T-cell (primary cell): Measurements from ENCODE around the gene FSD1. TPM values are rescaled to one million over a fixed set of nuclear protein-coding genes. Genes with fewer than 3 reads are reported as not detected.
A peak's percentile ranks its signal among the peaks of the same experiment; 100 is the strongest.

Experiments
- ATAC-seq, 4 experiments: fragments of 200-7000 bp in 3 of 4; fragments of 150-1000 bp in 1 of 4; cut with Tn5 transposase; replicated peaks in 1 of 4; 1 replicate in 3 of 4; 2 replicates in 1 of 4; pipeline ENCODE4 v1.10.0; 2021; ENCODE audit warnings: moderate library complexity in 3 of 4, mild to moderate bottlenecking in 2 of 4, moderate number of reproducible peaks in 1 of 4
- CTCF ChIA-PET, 2 donors: fragments of 300-600 bp; sonication (Branson Sonifier 250); formaldehyde crosslinking; loops; one replicate each; lab custom pipeline; 2022; ENCODE audit warnings: antibody characterized with exemption in 2 of 2; lab: Charles Lee
- POLR2A ChIA-PET, 2 donors: fragments of 300-600 bp; sonication (Branson Sonifier 250); formaldehyde crosslinking; loops; one replicate each; lab custom pipeline; 2022; ENCODE audit warnings: antibody characterized with exemption in 2 of 2; lab: Charles Lee
- DNase-seq, 35 experiments: peaks; one replicate each; pipeline versions ENCODE4 v3.0.0 to v3.0.0-alpha.2; 2013 to 2023
- H3K27ac ChIP-seq: one replicate; pipeline ENCODE4 v1.5.1; 2013; ENCODE audit warnings: low read length
- H3K27me3 ChIP-seq, 2 experiments: replicated peaks in 1 of 2; 1 replicate in 1 of 2; 2 replicates in 1 of 2; pipeline versions ENCODE4 v1.6.1 to v1.7.0; 2013; ENCODE audit warnings: low read length in 1 of 2, mixed read lengths in 1 of 2; ENCODE audit not compliant: control insufficient read depth in 2 of 2, insufficient read depth in 2 of 2; ENCODE audit errors: extremely low read depth in 1 of 2
- H3K36me3 ChIP-seq, 2 donors: 1 replicate in 1 of 2; 2 replicates in 1 of 2; pipeline versions ENCODE4 v1.6.1 to v1.7.0; 2013; ENCODE audit warnings: low read length in 1 of 2; ENCODE audit not compliant: control insufficient read depth in 2 of 2, insufficient read depth in 1 of 2; ENCODE audit errors: extremely low read depth in 1 of 2
- H3K4me1 ChIP-seq, 2 experiments: 1 replicate in 1 of 2; 2 replicates in 1 of 2; pipeline versions ENCODE4 v1.6.1 to v1.7.0; 2013; ENCODE audit warnings: low read length in 2 of 2, mixed read lengths in 1 of 2; ENCODE audit not compliant: insufficient read depth in 2 of 2, control insufficient read depth in 1 of 2; ENCODE audit errors: extremely low read depth in 1 of 2
- H3K4me3 ChIP-seq, 2 donors: 1 replicate in 1 of 2; 2 replicates in 1 of 2; pipeline versions ENCODE4 v1.5.1 to v1.7.0; 2013; ENCODE audit warnings: mild to moderate bottlenecking in 2 of 2, low read length in 1 of 2, moderate library complexity in 1 of 2; ENCODE audit not compliant: control insufficient read depth in 1 of 2; ENCODE audit errors: extremely low read depth in 1 of 2
- H3K9me3 ChIP-seq: 2 replicates; pipeline ENCODE4 v1.7.0; 2013
- H3K27ac Mint-ChIP-seq, 2 donors: one replicate each; pipeline ENCODE4 v1.8.0; 2020 to 2021; ENCODE audit warnings: mild to moderate bottlenecking in 2 of 2, mixed read lengths in 2 of 2
- H3K27me3 Mint-ChIP-seq, 2 donors: one replicate each; pipeline ENCODE4 v1.8.0; 2021 to 2022; ENCODE audit warnings: mixed read lengths in 2 of 2
- H3K36me3 Mint-ChIP-seq: one replicate; pipeline ENCODE4 v1.8.0; 2021; ENCODE audit warnings: mixed read lengths
- H3K4me1 Mint-ChIP-seq, 3 donors: one replicate each; pipeline ENCODE4 v1.8.0; 2020 to 2022; ENCODE audit warnings: mixed read lengths in 3 of 3, mild to moderate bottlenecking in 1 of 3
- H3K4me3 Mint-ChIP-seq, 3 donors: one replicate each; pipeline ENCODE4 v1.8.0; 2020 to 2022; ENCODE audit warnings: mild to moderate bottlenecking in 3 of 3, mixed read lengths in 3 of 3, moderate library complexity in 3 of 3
- H3K9me3 Mint-ChIP-seq, 3 donors: one replicate each; pipeline ENCODE4 v1.8.0; 2020 to 2022; ENCODE audit warnings: mixed read lengths in 3 of 3
- whole genome bisulfite sequencing: methylation state at CpG from one replicate; pipeline ENCODE4 v1.1.5; 2013; ENCODE audit warnings: missing lambda C conversion rate; ENCODE audit not compliant: insufficient coverage; 5-methylcytosine and 5-hydroxymethylcytosine counted together
- total RNA-seq, 35 experiments: library from RNA in 6 of 35; stranded (reverse) in 6 of 35; fragments of 120-200 nt in 1 of 35; gene quantifications; one replicate each; pipeline versions ENCODE4 v1.2.1 to v1.2.4 and lab custom pipeline; 2013 to 2026

The FSD1 gene
- total RNA-seq, 5 donors from 2014 or later (not counting 1 experiment from before 2014, with no cell fraction given), result 2.8 to 4.1 (median 3.4) TPM

GRCh38 chr19:4350726-4351125 is 46.3 kb downstream of the FSD1 start:
- ChIA-PET POLR2A (no interaction called here), CTCF (no interaction called here)
- Histone ChIP-seq H3K9me3 (no peaks in the 10 kb centered on the region), H3K27ac (no peak overlapping the region), H3K36me3 (peaks cover 0 to 2% of the 10 kb centered on the region in 2 donors), H3K4me3 (no peak overlapping the region), H3K4me1 (peaks cover 0 to 3% of the 10 kb centered on the region in 2 experiments), H3K27me3 (no peaks in the 10 kb centered on the region)
- WGBS, result 100% methylated on average over 9 of the region's 9 CpGs
- DNase-seq, result no peak
- no peak overlapping the region for H3K4me3 Mint-ChIP-seq
- no peaks in the 10 kb centered on the region for H3K27me3 Mint-ChIP-seq
- H3K36me3 Mint-ChIP-seq, result peaks cover 6% of the 10 kb centered on the region
- H3K9me3 Mint-ChIP-seq, result no peaks in the 10 kb centered on the region
- H3K4me1 Mint-ChIP-seq, result peaks cover 2 to 5% (median 3%) of the 10 kb centered on the region in 3 donors
- no peak overlapping the region for H3K27ac Mint-ChIP-seq
- ATAC-seq, result no peak

DNA sequence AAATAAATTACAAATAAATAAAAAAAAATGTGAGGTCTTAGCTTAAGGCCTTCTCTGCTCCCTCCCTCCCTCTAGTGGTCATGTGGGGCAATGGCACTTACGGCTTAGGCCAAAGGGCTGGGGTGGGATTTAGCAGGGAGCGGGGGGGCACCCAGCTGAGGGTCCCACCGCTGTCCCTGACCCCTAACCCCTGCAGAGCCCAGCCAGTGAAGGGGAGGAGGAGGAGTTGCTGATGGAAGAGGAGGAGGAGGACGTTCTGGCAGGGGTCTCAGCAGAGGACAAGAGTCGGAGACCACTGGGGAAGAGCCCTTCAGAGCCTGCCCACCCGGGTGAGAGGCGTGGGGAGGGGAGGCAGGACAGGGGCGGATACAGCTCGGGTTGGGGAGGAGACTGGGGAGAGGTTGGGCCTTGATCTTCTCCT is 48.3 kb downstream of the FSD1 start:
- Mint-ChIP-seq H3K27ac (no peak overlapping the region), H3K9me3 (no peaks in the 10 kb centered on the region)

DNA sequence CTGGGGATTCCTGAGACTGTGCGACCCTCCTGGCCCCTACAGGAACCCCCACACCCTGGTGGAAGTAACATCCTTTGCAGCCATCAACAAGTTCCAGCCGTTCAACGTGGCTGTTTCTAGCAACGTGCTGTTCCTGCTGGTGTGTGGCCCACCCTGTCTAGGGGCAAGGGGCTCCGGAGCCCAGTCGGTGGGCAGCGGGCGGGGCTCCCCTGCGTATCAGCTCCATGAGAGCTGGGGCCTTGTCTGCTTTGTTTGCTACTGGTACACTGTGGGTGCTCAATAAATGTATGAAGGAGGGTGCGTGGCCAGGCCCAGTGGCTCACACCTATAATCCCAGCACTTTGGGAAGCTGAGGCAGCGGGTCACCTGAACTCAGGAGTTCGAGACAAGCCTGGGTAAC is 49.9 kb downstream of the FSD1 start:
- ChIA-PET CTCF (no interaction called here), POLR2A (no interaction called here)
- Histone ChIP-seq H3K4me3 (no peak overlapping the region), H3K9me3 (no peaks in the 10 kb centered on the region), H3K36me3 (peaks cover 0 to 8% of the 10 kb centered on the region in 2 donors), H3K27ac (no peak overlapping the region), H3K27me3 (no peaks in the 10 kb centered on the region), H3K4me1 (no peaks in the 10 kb centered on the region)
- Mint-ChIP-seq H3K4me1 (peaks cover 0 to 5% (median 2%) of the 10 kb centered on the region in 3 donors), H3K27ac (no peak overlapping the region), H3K9me3 (no peaks in the 10 kb centered on the region), H3K36me3 (no peaks in the 10 kb centered on the region), H3K27me3 (no peaks in the 10 kb centered on the region), H3K4me3 (no peak overlapping the region)
- DNase-seq (no peak), ATAC-seq (no peak)
- WGBS, result 86% methylated on average over 4 of the region's 12 CpGs

More for the DNA sequence above, 48.3 kb downstream of the FSD1 start:
- ATAC-seq (peak; percentile 63 to 81 (median 76)), DNase-seq (peak in 31 of 35 experiments; percentile 26 to 83 (median 52))
- H3K27me3 ChIP-seq, result no peaks in the 10 kb centered on the region
- ChIA-PET POLR2A (interaction anchor here in 1 of 2 donors (1.0 kb wide), 1 partner anchor 10 kb away, joined by 3 read pairs; no protein-coding TSS in a partner anchor), CTCF (interaction anchor here (0.6 to 2.4 kb wide), 12 partner anchors 9 to 119 kb away, joined by 3 to 39 read pairs (median 4); partner anchors contain the start of genes CHAF1A (in 1 of the 2) and MPND (in 1 of the 2))
- H3K4me3 Mint-ChIP-seq, result no peak overlapping the region
- no peak overlapping the region for H3K4me3 ChIP-seq
- H3K36me3 ChIP-seq, result peaks cover 0 to 3% of the 10 kb centered on the region in 2 donors
- no peak overlapping the region for H3K27ac ChIP-seq
- H3K36me3 Mint-ChIP-seq, result no peaks in the 10 kb centered on the region
- H3K4me1 ChIP-seq, result no peaks in the 10 kb centered on the region
- no peaks in the 10 kb centered on the region for H3K27me3 Mint-ChIP-seq
- H3K9me3 ChIP-seq, result no peaks in the 10 kb centered on the region
- H3K4me1 Mint-ChIP-seq, result peaks cover 0 to 5% (median 2%) of the 10 kb centered on the region in 3 donors
- WGBS, result 56% methylated on average over 6 of the region's 9 CpGs

DNA sequence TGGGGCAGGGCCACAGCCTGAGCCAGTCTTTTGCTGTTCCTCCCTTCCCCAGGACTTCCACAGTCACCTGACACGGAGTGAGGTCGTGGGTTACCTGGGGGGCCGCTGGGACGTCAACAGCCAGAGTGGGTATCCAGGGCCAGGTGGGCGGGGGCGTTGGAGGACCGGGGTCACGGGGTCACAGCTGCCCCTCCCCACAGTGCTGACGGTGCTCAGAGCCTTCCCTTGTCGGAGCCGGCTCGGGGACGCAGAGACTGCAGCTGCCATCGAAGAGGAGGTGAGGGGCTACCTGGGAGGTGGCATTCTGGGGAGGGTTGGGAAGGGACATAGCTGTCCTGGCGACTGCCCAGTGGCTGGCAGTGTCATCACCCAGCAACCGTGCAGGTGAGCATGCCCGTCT is 50.5 kb downstream of the FSD1 start:
- H3K36me3 Mint-ChIP-seq, result no peaks in the 10 kb centered on the region
- Histone ChIP-seq H3K36me3 (peaks cover 3 to 14% of the 10 kb centered on the region in 2 donors), H3K27me3 (no peaks in the 10 kb centered on the region), H3K9me3 (no peaks in the 10 kb centered on the region), H3K4me1 (no peaks in the 10 kb centered on the region), H3K4me3 (no peak overlapping the region), H3K27ac (no peak overlapping the region)
- 96% methylated on average over 4 of the region's 17 CpGs for WGBS
- no peak overlapping the region for H3K27ac Mint-ChIP-seq
- ChIA-PET CTCF (no interaction called here), POLR2A (interaction anchor here in 1 of 2 donors (0.6 kb wide), 1 partner anchor 60 kb away, joined by 3 read pairs; no protein-coding TSS in a partner anchor)
- H3K4me1 Mint-ChIP-seq, result peaks cover 0 to 5% (median 2%) of the 10 kb centered on the region in 3 donors
- no peaks in the 10 kb centered on the region for H3K27me3 Mint-ChIP-seq
- no peak for DNase-seq
- ATAC-seq, result no peak
- no peaks in the 10 kb centered on the region for H3K9me3 Mint-ChIP-seq
- H3K4me3 Mint-ChIP-seq, result no peak overlapping the region

- DNase-seq, result no peak
- Histone ChIP-seq H3K27me3 (no peaks in the 10 kb centered on the region), H3K4me1 (no peaks in the 10 kb centered on the region), H3K36me3 (peaks cover 13 to 27% of the 10 kb centered on the region in 2 donors), H3K4me3 (no peak overlapping the region), H3K9me3 (no peaks in the 10 kb centered on the region), H3K27ac (no peak overlapping the region)
- no peak for ATAC-seq
- no peaks in the 10 kb centered on the region for H3K9me3 Mint-ChIP-seq
- peaks cover 0 to 5% (median 2%) of the 10 kb centered on the region in 3 donors for H3K4me1 Mint-ChIP-seq
- no peak overlapping the region for H3K27ac Mint-ChIP-seq
- ChIA-PET POLR2A (no interaction called here), CTCF (no interaction called here)
- H3K36me3 Mint-ChIP-seq, result peaks cover 10% of the 10 kb centered on the region
- no peak overlapping the region for H3K4me3 Mint-ChIP-seq
- H3K27me3 Mint-ChIP-seq, result no peaks in the 10 kb centered on the region
- 89% methylated on average over 15 of the region's 23 CpGs for WGBS
These were observed 52.8 kb downstream of the FSD1 start for GRCh38 chr19:4357095-4357797.

DNA sequence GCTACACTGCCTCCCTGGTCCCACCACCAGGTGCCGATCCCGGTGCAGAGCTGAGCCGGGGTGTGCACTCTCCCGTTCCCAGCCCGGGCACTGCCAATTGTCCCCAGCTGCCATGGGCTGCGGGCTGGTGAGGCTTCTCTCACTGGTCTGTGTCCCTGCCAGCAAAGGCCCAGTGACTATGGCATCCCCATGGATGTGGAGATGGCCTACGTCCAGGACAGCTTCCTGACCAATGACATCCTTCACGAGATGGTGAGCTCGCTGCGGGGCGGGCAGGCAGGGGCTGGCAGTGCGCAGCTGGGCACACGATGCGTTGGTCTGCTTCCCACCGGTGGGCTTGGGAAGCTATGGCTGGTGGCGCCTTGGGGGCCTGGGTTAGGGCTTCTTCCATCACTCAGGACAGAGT is 53.5 kb downstream of the FSD1 start:
- 95% methylated on average over 13 of the region's 16 CpGs for WGBS
- Histone ChIP-seq H3K27ac (no peak overlapping the region), H3K9me3 (no peaks in the 10 kb centered on the region), H3K4me1 (no peaks in the 10 kb centered on the region), H3K4me3 (no peak overlapping the region), H3K27me3 (no peaks in the 10 kb centered on the region), H3K36me3 (peaks cover 13 to 34% of the 10 kb centered on the region in 2 donors)
- Mint-ChIP-seq H3K36me3 (peaks cover 10% of the 10 kb centered on the region), H3K27ac (no peak overlapping the region), H3K9me3 (no peaks in the 10 kb centered on the region), H3K27me3 (no peaks in the 10 kb centered on the region), H3K4me3 (no peak overlapping the region), H3K4me1 (peaks cover 0 to under 1% (median 0%) of the 10 kb centered on the region in 3 donors)
- ATAC-seq (no peak), DNase-seq (no peak)
- ChIA-PET CTCF (no interaction called here), POLR2A (no interaction called here)
